NOMO-1 treated with DMSO at 0.1 percent for 48 hours (cell line): Measurements from ENCODE around the gene SPECC1.
"Not testable (repeated sequence)": the region's sequence is repeated elsewhere in the genome, so short reads cannot be mapped to it uniquely, and the experiment has no call there.

Experiments
- DNase-seq: peaks from one replicate; lab custom pipeline; 2025; ENCODE audit not compliant: unreplicated experiment; lab: John Stamatoyannopoulos, UW

Gene SPECC1, protein sequence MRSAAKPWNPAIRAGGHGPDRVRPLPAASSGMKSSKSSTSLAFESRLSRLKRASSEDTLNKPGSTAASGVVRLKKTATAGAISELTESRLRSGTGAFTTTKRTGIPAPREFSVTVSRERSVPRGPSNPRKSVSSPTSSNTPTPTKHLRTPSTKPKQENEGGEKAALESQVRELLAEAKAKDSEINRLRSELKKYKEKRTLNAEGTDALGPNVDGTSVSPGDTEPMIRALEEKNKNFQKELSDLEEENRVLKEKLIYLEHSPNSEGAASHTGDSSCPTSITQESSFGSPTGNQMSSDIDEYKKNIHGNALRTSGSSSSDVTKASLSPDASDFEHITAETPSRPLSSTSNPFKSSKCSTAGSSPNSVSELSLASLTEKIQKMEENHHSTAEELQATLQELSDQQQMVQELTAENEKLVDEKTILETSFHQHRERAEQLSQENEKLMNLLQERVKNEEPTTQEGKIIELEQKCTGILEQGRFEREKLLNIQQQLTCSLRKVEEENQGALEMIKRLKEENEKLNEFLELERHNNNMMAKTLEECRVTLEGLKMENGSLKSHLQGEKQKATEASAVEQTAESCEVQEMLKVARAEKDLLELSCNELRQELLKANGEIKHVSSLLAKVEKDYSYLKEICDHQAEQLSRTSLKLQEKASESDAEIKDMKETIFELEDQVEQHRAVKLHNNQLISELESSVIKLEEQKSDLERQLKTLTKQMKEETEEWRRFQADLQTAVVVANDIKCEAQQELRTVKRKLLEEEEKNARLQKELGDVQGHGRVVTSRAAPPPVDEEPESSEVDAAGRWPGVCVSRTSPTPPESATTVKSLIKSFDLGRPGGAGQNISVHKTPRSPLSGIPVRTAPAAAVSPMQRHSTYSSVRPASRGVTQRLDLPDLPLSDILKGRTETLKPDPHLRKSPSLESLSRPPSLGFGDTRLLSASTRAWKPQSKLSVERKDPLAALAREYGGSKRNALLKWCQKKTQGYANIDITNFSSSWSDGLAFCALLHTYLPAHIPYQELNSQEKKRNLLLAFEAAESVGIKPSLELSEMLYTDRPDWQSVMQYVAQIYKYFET

DNA sequence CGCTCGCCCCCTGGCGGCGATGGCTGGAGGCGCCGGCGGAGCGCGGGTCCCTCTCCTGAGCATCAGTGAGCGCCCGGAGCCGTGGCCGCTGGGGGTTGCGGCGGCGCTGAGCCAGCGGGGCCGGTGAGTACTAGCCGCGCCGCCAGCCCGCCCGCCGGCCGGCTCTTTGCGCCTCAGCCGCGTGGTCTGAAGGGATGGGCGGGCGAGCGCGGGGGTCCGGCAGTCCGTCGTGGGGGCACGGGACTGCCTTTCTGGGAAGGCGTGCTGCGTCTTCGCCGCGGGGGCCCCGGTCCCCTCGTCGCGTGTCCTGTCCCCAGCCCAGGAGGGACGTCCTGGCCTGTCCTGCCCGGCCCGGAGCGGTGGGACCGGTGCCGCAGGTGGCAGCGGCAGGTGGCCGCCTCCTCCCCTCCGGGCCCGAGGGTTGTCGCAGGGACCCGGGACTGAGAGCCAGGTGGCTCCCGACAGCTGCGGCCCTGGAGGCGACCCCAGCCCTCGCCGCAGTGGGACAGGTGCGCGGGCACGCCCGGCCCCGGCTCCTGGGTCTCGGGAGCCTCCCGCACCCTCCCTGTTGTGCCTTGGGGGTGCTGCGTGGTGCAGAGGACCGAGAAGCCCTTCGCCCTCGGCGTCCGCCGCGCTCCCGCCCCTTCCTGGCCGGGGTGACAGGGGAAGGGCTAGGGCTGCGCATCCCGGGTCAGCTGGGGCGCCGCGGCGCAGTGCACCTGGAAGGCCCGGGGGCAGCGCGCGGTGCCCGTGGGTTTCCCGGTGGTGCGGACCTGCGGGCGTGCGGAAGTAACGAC lies at the start of gene SPECC1:
Gene SPECC1, plus strand, starts transcription at position 58 of the 797 bp plus-strand sequence. CDS start 87,293 bp downstream, outside the sequence.
- DNase-seq = peak; percentile 70

DNA sequence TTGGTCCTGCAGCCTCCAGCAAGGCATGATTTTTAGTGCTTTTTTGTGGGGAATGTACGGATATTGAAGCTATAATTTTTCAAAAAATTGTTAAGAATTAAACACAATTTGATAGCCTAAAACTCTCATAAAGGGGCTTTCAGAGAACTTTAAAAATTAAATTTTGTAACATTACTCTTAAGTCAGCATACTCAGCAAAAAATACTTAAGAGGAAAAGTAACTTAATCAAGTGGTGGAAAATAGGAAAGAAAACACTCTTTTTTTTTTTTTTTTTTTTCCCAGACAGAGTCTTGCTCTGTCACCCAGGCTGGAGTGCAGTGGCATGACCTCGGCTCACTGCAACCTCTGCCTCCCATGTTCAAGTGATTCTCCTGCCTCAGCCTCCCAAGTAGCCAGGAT lies 46.2 kb upstream of the SPECC1 start:
- not testable (repeated sequence) for DNase-seq

DNA sequence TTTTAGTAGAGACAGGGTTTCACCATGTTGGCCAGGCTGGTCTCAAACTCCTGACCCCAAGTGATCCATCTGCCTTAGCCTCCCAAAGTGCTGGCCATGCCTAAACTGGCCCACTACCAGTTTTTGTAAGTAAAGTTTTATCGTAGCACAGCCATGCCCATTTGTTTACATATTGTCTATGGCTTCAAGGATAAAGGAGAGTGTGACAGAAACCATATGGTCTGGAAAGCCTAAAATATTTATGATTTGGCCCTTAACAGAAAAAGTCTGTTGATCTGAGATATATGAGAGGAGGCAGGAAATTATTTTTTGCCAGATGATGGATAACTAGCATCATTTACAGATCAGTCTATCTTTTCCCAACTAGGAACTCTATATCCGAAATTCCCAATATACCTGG lies 36.0 kb upstream of the SPECC1 start:
- DNase-seq = no peak

DNA sequence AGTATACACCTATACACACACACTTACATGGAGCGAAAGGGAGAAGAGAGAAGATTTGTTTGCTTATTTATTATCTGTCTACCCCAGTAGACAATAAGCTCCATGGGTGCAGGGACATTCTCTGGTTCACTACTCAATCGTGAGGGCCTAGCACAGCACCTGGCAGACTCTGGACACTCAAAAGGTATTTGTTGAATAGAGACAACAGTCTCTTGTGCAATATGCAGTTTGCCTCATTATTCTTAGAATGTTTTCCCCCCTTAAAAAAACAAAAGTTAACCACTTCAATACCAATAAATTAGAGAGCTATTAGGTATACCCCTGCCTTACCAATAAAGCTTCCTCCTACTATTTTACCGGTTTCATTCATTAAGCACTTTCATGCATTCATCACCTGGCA lies 33.6 kb upstream of the SPECC1 start:
- DNase-seq = no peak

DNA sequence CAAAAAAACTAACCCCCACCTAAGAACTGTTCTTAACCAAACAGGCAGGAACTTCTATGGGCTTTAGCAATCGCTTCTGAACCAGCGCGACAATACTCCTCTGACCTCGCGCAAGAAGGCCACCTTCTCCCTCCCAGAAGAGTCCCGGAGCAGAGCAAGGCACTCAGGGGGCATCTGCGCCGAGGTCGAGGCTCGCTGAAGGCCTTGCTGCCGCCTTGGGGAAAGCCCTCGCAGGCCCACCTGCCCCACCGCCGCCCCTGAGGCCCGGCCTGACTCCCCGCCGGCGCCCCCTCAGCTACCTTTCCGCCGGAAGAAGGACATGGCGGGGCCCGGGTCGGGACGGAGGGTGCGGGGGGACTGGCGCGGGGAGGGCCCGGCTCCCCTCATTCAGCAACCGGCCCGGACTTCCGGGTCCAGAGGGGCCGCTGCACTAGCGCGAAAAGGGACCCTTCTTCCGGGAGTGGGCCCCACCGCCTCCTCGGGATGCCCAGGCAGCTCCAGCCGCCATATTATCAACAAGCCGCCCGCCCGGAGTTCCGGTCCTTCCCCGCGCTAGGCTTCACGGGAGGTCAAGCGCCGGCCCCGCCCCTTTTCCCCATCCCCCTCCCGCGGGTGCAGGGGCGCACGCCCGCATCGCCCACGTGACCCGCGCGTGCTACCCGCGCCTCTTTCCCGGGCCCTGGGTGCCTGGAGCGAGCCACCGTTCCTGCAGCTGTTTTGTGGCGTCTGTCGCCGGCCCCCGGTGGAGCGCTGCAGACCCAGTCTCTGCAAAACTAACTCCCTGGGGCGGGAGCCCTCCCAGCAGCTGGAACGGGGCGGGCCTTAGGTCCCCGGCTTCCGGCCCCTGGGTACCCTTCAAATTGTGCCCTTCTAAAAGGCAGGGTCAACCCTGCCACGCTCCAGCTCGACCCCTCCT lies 31.6 kb upstream of the SPECC1 start, which contains the start of gene AKAP10:
Gene AKAP10, minus strand, starts transcription at position 536 of the 916 bp plus-strand sequence. Its CDS starts 149 bp downstream, at position 387.
- peak; percentile 85 for DNase-seq

DNA sequence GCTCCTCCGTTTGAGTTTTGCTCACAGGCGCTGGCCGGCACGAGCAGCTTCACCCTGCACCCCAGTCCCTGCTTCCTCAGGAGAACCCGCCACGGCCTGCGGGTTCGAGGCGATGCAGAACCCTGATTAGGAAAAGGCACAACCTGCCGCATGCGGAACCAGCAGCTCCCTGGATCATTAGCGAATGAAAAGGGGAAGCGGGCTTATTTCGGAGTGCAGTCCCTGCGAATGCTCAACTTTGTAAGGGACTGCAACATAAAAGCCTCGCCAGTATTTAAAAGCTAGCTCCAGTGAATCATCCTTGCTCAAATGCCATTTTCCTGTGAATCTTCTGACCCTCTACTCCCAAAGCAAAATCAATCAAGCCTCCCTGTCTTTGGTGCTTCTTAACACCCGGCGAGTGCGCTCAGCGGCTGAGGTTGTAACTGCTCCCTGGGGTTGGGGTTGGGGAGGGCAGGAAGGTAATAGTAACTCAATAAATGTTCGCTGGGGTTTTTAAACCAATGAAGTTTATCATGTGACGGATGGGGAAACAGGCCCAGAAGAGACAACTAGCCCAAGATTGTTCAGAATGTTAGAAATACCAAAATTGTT lies 30.9 kb upstream of the SPECC1 start:
- peak; percentile 85 for DNase-seq

DNA sequence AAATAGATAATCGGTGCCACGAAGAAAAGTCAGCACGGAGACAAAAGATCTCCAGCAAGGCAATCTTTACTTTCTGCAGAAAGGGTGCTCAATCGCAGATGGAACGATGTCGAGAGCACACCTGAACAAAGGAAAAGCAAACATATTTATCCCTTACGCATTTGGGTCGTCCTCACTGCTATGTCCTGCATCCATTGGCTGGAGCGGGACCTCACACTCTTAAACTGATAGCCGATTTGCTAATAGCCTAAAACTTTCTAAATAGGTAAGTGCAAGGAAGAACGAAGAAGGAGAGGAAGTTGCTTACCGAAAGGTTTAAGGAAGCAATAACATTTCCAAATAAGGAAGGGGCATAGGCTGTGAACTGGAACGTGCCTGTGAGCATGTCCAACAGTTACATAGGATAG lies 30.4 kb upstream of the SPECC1 start:
- peak; percentile 35 for DNase-seq

DNA sequence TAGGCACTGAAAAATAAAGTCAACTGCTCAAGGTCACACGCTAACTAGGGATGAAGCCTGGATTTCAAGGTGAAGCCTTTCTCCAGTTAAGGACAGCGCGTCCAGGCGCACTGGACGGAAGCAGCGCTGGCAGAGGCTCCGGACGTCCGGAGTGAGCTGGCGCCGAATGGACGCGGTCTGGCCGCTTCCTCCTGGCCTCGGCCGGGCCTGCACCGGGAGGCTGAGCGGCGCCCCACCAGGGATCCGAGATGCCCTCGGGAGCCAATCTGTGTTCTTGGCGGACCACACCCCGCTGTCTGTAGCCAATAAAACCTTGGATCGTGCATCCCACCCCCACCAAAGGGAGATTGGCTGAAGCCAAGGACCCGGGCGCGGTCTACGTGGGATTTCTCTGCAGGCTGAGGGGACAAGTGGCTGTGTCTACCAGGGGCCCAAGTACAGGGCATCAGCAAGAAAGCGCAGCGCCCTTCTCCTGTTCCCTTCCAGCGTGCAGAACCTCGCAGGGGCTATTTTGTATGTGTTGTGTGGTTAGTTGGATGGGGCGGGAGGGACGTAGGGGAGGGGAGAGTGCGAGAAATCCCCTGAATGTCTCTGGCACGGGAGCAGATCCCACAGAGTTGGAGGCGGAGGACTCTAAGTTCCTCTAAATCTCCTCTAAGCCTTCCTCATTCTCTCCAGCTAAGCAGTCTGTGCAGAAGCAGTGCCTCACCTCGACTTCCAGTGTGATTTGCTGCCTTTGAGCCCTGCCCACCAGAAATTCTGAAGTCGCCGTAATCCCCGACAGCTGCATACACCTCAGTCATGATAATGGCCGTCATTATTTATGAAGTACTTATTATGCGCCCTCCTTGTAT lies 29.0 kb upstream of the SPECC1 start:
- peak; percentile 56 for DNase-seq

DNA sequence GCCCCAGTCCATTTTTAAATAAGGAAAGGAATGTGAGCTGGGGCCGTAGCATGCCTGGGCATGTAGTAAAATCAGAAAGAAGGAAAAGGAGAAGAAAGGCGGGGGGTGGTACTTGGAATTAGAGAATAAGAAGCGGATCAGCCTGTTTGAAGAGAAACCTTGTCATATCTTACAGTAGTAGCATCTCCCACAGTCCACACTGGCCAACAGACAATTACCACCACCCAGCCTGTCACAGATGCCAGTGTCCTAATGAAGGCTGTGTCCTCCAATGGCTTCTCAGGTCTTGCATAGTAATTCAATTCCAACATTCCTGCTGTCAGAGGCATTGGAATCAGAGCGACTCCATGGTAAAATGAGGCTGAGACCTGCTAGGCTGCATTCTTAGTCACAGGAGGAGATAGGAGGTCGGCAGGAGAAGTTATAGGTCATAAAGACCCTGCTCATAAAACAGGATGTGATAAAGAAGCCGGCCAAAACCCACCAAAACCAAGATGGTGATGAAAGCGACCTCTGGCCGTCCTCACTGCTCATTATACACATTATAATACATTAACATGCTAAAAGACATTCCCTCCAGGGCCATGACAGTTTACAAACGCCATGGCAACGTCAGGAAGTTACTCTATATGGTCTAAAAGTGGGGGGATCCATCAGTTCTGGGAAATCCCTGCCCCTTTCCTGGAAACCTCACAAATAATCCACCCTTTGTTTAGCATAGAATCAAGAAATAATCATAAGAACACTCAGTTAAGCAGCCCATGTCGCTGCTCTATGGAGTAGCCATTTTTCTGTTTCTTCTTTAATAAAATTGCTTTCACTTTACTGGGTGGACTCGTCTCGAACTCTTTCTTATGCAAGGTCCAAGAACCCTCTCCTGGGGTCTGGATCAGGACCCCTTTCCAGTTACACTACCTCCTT lies 22.0 kb upstream of the SPECC1 start:
- no peak for DNase-seq

DNA sequence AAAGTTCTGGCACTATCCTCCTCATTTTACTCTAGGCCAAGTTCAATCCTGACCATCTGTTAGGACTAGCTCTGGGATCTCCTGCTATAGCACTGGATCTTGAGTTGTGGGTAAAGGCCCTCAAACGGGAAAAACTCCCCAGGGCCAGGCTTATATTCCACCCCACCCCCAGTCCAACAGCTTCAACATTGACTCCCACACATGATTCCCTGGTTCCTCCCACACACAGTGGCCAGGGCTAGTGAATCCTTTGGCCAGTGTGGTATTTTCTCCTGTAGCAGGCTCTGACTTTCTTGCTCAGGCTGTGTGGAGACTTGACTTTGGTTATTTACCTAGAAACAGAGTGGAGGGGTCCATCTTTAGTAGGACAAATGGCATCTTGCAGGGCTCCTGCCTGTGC lies 21.3 kb upstream of the SPECC1 start:
- no peak for DNase-seq

DNA sequence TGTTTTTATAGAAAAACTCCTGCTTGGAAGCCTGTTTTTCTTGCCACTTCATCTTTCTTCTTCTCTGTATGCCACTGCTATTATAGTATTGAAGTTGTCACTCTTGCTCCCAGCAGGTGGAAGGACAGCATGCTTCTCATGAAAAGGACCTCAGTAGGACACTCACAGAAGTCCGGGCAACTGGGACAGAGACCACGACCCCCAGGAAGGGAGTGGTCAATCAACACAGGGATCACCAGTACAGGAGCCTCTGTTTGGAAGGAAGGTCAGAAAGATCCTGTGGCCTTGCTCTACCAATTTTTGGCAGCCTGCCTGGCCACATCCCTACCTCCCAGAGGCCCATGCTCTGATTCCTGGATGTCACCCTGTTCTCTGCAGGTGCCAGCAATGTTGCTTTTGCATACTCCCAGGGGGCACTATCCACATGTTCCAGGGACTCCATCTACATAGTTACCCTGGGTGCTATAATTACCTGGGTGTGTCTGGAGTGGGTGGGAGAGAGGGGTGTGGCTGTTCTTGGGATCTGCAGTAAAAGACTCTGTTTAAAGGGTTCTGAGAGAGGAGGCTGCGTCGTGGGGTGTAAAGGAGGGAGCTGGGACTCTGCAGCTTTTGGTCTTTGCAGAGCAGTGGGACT lies 17.8 kb upstream of the SPECC1 start:
- DNase-seq = no peak

DNA sequence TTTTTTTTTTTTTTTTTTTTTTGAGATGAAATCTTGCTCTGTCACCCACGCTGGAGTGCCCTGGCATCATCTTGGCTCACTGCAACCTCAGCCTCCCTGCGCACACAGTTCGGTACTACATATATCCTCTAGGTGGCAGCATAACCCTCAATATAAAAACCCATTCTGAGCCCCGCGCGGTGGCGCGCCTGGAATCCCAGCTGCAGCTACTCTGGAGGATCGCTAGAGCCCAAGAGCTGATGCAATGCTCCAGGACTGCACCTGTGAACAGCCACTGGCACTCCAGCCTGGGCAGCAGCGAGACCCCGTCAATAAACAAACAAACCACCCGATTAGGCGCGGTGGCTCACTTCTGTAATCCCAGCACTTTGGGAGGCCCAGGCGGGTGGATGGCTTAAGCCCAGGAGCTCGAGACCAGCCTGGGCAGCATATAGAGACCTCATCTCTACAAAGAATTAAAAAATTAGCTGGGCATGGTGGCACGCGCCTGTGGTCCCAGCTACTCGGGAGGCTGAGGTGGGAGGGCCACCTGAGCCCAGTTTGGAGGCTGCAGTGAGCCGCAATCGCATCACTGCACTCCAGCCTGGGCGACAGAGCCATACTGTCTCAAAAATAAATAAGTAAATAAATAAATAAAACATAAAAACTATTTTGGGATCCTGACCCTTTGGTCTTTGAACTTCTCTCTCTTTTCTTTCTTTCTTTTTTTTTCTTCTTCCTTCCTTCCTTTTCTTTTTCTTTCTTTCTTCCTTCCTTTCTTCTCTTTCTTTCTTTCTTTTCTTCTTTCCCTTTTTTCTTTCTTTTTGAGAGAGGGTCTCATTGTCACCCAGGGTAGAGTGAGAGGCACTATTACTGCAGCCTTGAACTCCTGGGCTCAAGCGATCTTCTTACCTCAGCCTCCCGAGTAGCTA lies 16.1 kb upstream of the SPECC1 start:
- peak; percentile 83 for DNase-seq

DNA sequence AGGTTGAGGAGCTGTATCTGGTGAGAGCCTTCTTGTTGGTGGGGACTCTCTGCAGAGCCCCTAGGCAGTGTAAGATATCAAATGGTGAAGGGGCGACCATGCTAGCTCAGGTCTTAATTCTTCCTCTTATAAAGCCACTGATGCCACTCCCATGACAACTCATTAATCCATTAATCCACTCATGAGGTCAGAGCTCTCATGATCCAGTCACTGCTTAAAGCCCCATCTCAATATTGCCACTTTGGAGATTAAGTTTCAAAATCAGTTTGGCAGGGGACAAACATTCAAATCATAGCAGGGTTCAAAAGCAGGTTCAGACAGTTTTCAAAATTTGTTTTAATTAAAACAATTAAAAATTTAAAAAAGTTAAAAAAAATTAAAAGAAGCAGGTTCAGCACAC lies 13.1 kb upstream of the SPECC1 start:
- DNase-seq = no peak

DNA sequence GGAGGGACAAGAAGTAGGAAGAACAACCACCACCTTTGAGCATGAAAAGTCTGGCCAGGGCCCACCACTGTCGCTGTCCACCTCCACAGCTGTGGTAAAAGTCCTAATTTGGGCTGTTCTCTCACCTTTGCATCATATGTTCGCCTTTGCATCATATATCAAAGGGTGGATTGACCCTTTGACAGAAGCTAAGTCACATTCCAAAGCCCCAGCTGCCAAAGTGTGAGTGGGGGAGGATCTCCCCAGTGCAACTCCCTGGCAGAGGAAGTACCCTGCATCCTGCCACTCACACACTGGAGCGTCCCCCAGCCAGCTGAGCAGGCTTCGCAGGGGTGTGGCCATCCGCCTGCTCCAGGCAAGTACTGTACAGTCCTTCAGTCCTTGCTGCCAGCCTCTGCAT lies 12.7 kb upstream of the SPECC1 start:
- DNase-seq = no peak

DNA sequence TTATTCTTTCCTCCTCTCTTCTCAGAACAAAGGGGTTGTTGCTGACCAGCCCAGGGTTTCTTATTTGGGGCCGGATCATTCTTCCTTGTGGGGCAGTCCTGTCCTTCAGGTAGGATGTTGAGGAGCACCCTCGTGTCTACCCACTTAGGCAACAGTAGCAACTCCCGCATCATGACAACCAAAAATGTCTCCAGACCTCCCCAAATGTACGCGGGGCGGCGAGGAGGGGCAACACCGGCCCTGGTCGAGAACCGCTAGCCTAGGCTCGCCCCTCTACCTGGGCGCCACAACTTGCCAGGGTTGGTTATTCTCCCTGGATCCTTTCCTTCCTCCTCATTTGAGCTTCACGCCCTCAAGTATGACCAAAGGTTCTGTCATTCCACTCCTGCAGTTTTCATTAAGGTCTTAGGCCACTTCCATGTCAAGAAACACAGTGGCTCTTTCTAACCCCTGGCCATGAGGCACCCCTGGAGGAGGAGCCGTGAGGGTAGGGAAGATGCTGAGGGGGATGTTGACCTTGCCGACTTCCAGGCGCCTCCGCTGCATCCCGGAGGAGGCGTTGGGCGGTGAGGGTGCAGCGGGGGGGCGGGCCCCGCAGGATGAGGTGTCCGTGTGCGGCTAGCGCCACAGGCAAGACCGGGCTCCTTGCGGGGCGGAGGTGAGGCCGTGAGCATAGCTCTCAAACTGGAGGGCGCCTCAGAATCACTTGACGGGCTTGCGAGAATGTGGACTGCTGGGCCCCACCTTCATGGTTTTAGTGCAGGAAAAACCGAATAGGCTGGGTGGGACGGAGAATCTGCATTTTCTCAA lies 712 bp upstream of the SPECC1 start:
- DNase-seq = peak; percentile 35
